Epithelial cell of esophagus (primary cell): ENCODE measurements around the gene MBOAT7.
A peak's percentile ranks its signal among the peaks of the same experiment; 100 is the strongest.
"Not testable (repeated sequence)": the region's sequence is repeated elsewhere in the genome, so short reads cannot be mapped to it uniquely, and the experiment has no call there.

Experiments used
- DNase-seq: peaks from one replicate; pipeline ENCODE4 v3.0.0; 2010; ENCODE audit warnings: low read depth
- H3K4me3 ChIP-seq: 2 replicates; pipeline ENCODE4 v1.5.1; 2011; ENCODE audit warnings: mild to moderate bottlenecking, low read length, control low read depth
- TF ChIP-seq, protein P1 (sequence below): IDR thresholded peaks from 2 replicates; pipeline ENCODE4 v1.5.1; 2011; ENCODE audit warnings: low read depth, mild to moderate bottlenecking, low read length, control low read depth, inconsistent platforms; ENCODE audit not compliant: insufficient read depth; ENCODE audit errors: missing control alignments

MBOAT7 gene

DNA sequence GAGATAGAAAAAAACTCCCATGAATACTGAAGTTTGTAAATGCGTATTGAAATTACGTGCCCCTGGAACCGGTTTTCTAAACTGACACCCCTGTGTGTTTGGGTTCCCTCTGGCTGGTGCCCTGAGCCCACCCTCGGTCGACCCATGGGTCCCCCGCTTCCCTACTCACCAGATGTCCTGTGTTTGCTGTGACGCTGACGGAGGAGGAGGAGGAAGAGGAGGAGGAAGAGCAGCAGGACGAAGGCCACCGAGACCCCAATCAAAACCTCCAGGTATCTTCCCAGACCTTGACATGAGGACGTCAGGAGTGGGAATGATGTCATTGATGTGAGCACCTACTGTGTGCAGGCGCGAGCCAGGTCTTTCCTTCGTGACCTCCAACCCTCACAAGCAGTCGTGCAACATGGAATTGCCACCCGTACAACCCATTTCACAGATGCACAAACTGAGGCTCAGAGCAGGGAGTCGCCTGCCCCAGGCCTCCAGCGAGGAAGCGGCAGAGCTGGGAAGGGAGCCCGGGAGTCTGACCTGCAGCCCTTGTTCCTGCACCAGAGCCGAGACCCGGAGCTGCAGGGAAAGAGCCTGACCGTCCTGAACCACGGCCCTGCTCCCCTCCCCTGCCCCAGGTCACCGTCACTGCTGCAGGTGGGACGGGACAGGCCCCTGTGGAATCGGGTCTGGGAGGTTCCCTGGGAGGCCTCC lies 29.7 kb upstream of the MBOAT7 start:
- TF ChIP-seq, protein P1, sequence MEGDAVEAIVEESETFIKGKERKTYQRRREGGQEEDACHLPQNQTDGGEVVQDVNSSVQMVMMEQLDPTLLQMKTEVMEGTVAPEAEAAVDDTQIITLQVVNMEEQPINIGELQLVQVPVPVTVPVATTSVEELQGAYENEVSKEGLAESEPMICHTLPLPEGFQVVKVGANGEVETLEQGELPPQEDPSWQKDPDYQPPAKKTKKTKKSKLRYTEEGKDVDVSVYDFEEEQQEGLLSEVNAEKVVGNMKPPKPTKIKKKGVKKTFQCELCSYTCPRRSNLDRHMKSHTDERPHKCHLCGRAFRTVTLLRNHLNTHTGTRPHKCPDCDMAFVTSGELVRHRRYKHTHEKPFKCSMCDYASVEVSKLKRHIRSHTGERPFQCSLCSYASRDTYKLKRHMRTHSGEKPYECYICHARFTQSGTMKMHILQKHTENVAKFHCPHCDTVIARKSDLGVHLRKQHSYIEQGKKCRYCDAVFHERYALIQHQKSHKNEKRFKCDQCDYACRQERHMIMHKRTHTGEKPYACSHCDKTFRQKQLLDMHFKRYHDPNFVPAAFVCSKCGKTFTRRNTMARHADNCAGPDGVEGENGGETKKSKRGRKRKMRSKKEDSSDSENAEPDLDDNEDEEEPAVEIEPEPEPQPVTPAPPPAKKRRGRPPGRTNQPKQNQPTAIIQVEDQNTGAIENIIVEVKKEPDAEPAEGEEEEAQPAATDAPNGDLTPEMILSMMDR: no peak
- DNase-seq: no peak
- no peak overlapping the region for H3K4me3 ChIP-seq

DNA sequence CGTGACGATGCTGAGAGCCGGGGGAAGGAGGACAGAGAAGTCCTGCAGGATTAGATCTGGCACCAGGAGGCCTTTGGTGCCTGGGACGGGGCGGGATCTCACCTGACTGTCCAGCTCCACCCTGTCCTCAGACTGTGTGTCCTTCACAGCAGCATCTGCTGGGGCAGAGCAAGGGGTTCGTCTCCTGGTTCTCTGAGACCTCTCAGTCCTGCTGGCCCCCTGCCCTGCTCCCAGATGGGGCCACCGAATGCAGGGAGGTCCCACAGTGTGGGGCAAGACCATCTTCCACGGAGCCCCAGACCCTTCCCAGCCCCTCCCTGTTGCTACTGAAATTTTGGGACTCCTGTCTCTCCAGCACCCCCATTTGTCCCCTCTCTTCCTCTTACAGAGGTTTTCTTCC lies 28.9 kb upstream of the MBOAT7 start:
- no peak for DNase-seq
- H3K4me3 ChIP-seq: no peak overlapping the region
- TF ChIP-seq, protein P1: no peak

DNA sequence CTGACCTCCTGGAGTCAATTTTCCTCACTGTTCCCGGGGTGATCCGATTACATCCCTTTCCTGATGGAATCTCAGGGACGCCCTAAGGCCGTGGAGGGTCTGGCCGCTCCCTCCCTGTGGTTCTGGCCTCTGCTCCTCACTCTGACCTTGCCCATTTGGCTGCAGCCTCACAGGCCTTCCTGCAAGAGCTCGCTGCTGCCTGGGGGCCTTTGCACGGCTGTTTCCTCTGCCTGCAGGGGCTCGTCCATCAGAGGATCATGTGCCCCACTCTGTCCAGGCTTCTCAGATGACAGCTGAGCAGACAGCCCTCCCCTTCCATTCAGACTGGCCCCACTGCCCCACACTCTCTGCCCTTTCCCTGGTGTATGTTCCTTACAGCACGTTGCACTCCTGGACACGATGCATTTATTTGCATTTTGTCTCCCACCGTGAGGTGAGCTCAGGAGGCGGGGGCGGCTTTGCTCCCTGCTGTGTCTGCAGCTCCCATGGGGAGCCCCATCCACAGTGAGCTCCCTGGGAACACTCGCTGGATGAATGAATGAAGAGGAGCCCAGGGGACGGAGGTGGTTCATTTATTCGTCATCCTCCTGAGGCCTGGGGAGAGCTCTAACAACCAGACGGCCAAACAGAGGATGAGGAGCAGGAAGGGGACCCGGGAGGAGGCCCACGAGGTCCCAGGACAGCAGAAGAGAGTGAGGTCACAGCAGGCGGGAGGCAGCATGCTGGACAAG lies 28.3 kb upstream of the MBOAT7 start:
- not testable (repeated sequence) for H3K4me3 ChIP-seq, DNase-seq

DNA sequence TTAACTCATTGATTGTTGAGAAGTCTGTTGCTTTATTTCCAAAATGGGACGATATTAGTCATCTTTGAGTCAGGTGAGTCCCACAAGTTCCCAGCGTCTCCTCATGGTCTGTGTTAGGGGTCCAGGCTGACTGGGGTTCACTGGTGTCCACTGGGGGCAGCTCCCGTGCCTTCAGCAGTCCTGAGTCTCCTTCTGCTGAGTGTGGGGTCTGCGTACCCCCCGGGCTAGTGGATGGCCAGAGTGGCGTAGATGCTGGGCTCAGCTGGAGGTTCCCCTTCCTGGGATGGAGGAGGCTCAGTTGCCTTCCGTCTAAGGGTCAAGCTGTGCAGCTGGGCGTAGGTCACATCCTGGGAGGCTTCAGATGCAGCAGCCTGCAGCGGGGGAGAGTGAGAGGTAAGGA lies 27.5 kb upstream of the MBOAT7 start:
- no peak overlapping the region for H3K4me3 ChIP-seq
- TF ChIP-seq, protein P1: no peak
- no peak for DNase-seq

DNA sequence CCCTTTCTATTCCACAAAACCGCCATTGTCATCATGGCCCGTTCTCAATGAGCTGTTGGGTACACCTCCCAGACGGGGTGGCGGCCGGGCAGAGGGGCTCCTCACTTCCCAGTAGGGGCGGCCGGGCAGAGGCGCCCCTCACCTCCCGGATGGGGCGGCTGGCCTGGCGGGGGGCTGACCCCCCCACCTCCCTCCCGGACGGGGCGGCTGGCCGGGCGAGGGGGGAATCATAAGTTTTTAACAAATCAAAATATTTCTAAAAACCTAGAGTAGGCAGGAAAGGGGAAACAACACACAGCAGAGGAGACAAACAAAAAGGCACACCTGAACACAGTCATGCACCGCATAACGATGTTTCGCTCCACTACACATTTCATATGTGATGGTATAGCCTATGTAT lies 25.4 kb upstream of the MBOAT7 start:
- DNase-seq, H3K4me3 ChIP-seq: not testable (repeated sequence)

DNA sequence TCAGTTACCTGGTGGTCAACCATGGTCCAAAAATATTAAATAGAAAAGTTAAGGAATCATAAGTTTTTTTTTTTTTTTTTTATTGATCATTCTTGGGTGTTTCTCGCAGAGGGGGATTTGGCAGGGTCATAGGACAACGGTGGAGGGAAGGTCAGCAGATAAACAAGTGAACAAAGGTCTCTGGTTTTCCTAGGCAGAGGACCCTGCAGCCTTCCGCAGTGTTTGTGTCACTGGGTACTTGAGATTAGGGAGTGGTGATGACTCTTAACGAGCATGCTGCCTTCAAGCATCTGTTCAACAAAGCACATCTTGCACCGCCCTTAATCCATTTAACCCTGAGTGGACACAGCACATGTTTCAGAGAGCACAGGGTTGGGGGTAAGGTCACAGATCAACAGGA lies 24.8 kb upstream of the MBOAT7 start:
- not testable (repeated sequence) for H3K4me3 ChIP-seq, DNase-seq

DNA sequence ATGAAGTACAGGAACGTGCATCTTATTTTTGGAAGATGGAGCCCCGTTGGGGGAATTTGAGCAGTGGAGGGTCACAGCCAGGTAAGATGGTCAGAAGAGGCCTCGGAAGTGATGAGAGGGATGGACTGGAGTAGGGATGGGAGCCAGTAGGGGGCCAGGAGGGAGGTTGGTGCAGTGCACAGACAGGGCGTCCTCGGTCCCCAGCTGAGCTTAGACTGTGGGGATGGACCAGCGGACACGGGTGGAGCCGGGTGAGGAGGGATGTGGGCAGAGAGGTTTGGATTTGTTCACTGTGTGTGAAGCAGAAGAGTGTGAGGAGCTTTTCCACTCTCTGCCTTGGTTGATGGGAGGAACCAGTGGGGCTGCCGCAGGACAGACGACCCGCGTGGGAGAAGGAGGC lies 21.9 kb upstream of the MBOAT7 start:
- TF ChIP-seq, protein P1: no peak
- DNase-seq: no peak
- no peak overlapping the region for H3K4me3 ChIP-seq

DNA sequence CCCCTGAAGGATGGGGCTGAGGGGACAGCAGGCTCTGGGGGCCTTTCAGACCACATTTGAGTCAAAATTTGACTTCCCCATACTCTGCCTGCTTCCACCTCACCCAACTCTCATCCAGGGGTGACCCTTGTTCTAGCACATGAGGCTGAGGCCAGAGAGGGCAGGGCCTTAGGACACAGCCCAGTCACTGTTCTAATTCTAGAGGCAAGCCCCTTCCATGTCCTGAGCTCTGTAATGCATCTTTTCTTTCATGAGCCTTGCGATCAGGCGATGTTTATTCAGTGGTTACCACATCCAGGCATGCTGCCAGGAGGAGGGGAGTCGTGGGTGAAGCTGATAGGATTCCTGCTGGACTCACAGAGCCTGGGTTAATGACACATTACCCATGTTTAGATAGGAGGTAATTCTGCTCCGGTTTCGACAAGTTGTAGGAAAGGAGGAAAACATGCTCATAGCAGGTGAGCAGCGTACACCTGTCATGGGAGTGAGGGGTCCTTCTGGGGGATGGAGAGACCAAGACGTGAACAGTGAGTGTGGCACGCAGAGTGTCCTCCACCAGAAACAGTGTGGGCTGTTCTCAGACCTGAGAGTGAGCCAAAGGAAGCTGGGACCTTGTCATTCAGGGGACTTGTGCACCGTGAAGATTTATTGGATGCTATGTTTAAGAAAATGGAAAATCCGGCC lies 20.6 kb upstream of the MBOAT7 start:
- H3K4me3 ChIP-seq: no peak overlapping the region
- TF ChIP-seq, protein P1: no peak
- peak; percentile 96 for DNase-seq
